GM21390 (cell line): ENCODE data around the gene TASP1.
"Not testable (repeated sequence)": the region's sequence is repeated elsewhere in the genome, so short reads cannot be mapped to it uniquely, and the experiment has no call there.

ENCODE experiments used
- ATAC-seq: cut with Tn5 transposase; IDR thresholded peaks from one replicate; pipeline ENCODE4 v1.9.1; 2021; ENCODE audit not compliant: unreplicated experiment

Gene TASP1

DNA sequence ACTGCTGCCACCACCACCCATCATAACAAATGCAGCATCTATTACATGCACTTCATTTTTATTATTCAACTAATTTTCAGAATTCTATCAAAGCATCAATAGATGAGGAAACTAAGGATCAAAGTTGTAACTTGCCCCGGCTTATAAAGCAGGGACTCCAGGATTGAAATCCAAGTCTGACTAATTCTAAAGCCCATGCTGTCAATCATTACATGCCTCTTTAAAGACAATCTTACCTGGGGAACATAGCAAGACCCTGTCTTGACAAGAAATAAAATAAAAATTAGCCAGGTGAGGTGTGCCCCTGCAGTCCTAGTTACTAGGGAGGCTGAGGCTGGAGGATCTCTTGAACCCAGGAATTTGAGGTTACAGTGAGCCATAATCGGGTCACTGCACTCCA, 235.3 kb downstream of the TASP1 start:
- ATAC-seq, result no peak

- no peak for ATAC-seq
These were observed 235.7 kb downstream of the TASP1 start for GRCh38 chr20:13402986-13403385.

DNA sequence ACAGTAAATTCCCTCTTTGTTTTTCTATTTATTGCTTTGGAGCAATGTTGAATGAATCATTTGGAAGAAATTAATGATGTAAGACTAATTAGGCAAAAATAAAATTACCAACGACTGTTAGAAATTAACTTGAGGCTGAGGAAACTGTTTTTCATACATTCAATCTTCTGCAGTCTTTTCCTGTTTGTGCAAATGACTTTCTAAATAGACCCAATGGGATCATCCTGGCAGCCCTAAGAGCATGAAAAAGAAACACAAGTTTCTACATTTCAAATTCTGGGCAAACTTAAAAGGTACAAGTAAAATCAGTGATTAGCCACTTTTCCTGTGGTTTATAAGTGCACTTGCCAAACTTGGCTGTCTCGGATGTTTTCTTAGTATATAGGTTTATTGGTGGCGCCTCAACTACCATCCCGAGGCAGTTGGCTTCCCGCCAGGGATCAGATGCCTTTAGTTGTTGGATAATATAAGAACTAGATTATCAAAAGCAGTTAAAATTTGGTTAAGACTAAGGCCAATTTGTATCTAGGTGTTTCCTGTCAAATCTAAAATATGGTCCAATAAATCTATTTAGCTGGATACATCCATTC, 236.5 kb downstream of the TASP1 start:
- no peak for ATAC-seq

DNA sequence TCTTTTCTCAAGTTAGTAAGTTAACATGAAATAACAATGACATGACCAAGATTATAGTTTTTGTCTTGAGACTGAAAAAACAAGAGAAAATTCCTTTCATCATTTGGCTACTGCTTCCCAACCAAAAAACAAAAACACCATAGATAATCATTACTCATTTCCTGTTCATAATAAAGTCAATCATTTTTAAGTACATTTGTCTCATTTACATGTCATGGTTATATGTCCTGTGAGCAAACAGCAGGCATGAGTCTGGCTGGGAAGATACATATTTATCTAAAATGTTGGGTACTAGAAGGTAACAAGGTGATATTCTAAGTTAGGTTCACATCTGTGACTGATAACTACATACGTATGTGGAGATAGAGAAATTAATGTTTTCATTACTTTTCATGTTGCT, 237.1 kb downstream of the TASP1 start:
- no peak for ATAC-seq

- no peak for ATAC-seq
These were observed 238.3 kb downstream of the TASP1 start for GRCh38 chr20:13400453-13400852.

- no peak for ATAC-seq
These were observed 241.4 kb downstream of the TASP1 start for GRCh38 chr20:13397300-13397724.

GRCh38 chr20:13396826-13397225, 241.9 kb downstream of the TASP1 start:
- no peak for ATAC-seq

DNA sequence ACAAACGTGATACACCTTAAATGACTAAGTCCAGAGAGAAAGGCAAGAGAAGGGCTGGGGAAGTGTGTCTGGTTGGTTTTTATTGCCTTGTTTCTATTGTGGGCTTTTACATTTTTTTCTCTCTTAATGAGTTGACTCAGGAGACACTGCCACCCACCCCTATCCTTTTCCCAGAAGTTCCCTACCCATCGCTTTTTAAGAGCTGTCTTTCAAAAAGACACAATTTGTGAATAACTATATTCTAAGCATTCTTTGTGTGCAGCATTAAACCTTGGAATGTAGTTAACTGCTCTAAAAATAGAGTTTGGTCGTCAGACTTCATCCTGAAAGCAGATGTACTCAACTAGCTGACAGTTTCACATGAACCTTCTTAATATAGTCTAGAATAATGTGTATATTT, 242.7 kb downstream of the TASP1 start:
- no peak for ATAC-seq

DNA sequence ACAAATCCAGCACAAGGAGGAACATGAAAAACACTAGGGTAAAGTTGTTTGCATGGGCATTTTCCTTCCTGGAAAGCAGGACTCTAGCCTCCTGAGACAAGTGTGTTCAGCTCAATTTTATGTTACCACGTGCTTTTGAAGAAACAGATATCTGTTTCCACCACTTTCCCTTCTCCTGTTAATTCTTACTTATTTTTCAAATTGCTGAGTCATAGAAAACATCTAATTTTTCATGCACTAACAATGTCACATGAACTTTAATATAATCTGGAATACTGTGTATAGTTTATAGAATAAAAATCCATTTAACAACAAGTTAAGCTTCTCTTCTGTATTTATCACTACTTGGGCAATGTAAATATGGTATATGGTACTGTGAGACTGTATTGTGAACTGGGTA, 243.5 kb downstream of the TASP1 start:
- ATAC-seq, result no peak

DNA sequence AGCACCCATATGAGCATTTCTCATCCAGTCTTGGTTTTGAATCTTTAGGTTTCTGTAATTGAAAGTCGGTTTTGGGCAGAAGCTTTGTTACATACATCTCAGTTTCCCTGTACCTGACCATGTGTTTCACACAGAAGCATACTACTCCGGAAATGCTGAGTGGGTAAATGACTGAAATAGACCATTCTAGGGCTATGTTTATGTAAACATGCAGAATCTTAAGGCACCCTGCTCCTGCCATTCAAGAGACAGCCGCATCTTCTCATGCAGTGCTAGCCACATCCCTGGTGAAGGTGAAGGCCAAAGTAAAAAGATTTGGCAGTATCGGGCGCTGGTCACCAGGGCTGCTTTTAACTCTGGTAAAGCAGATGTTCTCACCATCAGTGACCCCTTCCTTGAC, 246.3 kb downstream of the TASP1 start:
- ATAC-seq, result no peak

- no peak for ATAC-seq
These were observed 249.6 kb downstream of the TASP1 start for GRCh38 chr20:13389115-13389514.

DNA sequence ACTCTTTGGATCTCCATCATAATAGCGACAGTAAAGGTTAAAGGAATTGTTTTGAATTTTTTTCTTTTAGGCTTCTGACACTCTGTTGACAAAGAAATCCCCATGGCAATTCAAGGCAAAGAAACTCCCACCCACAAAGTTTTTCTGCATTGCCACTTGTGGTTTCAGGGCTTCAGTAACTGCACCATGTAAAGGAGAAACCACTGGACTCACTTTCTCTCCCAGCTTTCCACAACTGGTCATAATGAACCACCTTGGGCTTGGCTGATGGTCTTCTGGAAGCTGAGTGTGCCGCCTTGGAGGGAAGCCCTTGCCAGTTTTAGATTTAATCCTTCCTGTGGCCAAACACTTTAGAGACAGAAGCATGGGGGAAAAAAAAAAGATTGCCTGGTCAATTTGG, 254.6 kb downstream of the TASP1 start:
- ATAC-seq, result no peak

DNA sequence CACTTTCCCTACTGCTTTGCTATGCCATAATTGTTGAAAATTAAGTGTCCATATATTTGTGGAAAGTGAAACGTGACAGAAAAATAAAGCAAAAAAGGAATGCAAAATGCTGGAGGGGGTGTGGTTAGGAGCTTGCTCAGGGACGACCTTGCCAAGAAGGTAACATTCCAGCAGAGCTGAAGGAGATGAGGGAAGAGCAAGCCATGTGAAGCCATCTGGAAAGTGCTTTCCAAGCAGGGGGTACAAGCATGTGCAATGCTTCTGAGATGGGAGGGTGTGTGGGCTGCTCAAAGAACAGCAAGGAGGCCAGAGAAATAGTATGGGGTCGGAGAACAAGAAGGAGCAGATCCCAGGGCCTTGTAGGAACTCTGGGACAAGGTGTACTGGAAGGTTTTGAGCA, 255.9 kb downstream of the TASP1 start:
- no peak for ATAC-seq

DNA sequence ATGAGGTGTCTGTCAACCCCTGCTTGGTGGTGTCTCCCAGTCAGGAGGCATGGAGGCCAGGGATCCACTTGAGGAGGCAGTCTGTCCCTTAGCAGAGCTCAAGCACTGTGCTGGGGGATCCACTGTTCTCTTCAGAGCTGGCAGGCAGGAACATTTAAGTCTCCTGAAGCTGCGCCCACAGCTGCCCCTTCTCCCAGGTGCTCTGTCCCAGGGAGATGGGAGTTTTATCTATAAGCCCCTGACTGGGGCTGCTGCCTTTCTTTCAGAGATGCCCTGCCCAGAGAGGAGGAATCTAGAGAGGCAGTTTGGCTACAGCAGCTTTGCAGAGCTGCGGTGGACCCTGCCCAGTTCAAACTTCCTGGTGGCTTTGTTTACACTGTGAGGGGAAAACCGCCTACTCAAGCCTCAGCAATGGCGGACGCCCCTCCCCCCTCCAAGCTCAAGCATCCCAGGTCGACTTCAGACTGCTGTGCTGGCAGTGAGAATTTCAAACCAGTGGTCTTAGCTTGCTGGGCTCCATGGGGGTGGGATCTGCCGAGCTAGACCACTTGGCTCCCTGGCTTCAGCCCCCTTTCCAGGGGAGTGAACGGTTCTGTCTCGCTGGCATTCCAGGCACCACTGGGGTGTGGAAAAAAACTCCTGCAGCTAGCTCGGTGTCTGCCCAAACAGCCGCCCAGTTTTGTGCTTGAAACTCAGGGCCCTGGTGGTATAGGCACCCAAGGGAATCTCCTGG, 258.1 kb downstream of the TASP1 start:
- not testable (repeated sequence) for ATAC-seq

DNA sequence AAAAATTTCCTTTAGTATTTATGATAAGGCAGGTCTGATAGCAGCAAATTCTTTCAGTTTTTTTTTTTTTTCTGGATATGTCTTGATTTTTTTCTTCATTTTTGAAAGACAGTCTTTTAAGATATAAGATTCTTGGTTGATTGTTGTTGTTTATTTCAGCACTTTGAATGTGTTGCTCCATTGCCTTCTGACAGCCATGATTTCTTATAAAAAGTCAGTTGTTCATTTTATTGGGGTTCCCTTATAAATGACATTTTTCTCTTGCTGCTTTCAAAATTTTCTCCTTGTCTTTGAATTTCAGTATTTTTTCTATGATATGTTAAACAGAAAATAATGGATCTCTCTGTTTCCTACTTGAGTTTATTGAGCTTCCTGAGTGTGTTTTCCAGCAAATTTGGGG, 265.3 kb downstream of the TASP1 start:
- ATAC-seq, result no peak

- no peak for ATAC-seq
These were observed 274.2 kb downstream of the TASP1 start for GRCh38 chr20:13364278-13365170.

- ATAC-seq, result no peak
These were observed 275.3 kb downstream of the TASP1 start for GRCh38 chr20:13363473-13363872.

GRCh38 chr20:13362165-13362564, 276.6 kb downstream of the TASP1 start:
- not testable (repeated sequence) for ATAC-seq

DNA sequence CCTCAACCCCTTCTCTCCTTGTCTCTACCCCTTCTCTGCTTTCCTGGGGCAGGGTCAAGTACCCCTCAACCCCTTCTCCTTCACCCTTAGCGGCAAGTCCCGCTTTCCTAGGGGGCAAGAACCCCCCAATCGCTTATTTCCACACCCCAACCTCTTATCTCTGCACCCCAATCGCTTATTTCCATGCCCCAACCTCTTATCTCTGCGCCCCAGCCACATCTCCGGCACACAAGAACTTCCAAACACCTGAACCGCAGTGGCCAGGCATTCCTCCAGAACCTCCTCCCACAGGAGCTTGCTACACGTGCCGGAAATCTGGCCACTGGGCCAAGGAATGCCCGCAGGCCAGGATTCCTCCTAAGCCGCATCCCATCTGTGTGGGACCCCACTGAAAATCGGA, 279.8 kb downstream of the TASP1 start:
- ATAC-seq, result not testable (repeated sequence)

- ATAC-seq, result not testable (repeated sequence)
These were observed 280.9 kb downstream of the TASP1 start for GRCh38 chr20:13357782-13358181.

- ATAC-seq, result no peak
These were observed 282.1 kb downstream of the TASP1 start for GRCh38 chr20:13356591-13356990.

- ATAC-seq, result no peak
These were observed 282.7 kb downstream of the TASP1 start for GRCh38 chr20:13355941-13356486.
